ENCODE measurements around the gene HIKESHI. TPM values are rescaled to one million over a fixed set of nuclear protein-coding genes. Genes with fewer than 3 reads are reported as not detected.

HIKESHI gene
- total and polyA plus RNA-seq, 2 donors (not counting 1 experiment from before 2014, with no cell fraction given), result 24.4 to 28.0 TPM

- no peak overlapping the region for H3K4me3 Mint-ChIP-seq
- WGBS (ENCODE audit: insufficient coverage), result no CpG with 5 or more reads among the region's 2 CpGs
- CTCF ChIA-PET, result no interaction called here
These were observed 84.7 kb downstream of the HIKESHI start for GRCh38 chr11:86386746-86387145.

GRCh38 chr11:86388198-86388597 lies 86.2 kb downstream of the HIKESHI start:
- H3K27me3 ChIP-seq (replicated peaks in 1 of 4; ENCODE audit: control extremely low read depth in 1 of 4, control insufficient read depth in 3 of 4, insufficient read depth in 4 of 4, low read length in 3 of 4), result no peaks in the 10 kb centered on the region
- Mint-ChIP-seq H3K27me3 (no peaks in the 10 kb centered on the region), H3K9me3 (ENCODE audit: insufficient read depth) (no peaks in the 10 kb centered on the region), H3K27ac (no peak overlapping the region), H3K4me3 (no peak overlapping the region), H3K4me1 (no peaks in the 10 kb centered on the region)
- 43% methylated on average over 2 of the region's 4 CpGs for WGBS (ENCODE audit: insufficient coverage)
- H3K79me2 ChIP-seq (ENCODE audit: control insufficient read depth, insufficient read depth, low read length), result no peaks in the 10 kb centered on the region
- no peak overlapping the region for H3K4me3 ChIP-seq (ENCODE audit: control extremely low read depth in 1 of 5, extremely low read depth in 1 of 5, insufficient read depth in 1 of 5, low read depth in 2 of 5, low read length in 4 of 5)
- H3K36me3 ChIP-seq (replicated peaks in 1 of 2; ENCODE audit: control extremely low read depth in 1 of 2, control insufficient read depth in 1 of 2, extremely low read depth in 1 of 2, insufficient read depth in 2 of 2, low read length in 1 of 2), result no peaks in the 10 kb centered on the region
- TF ChIP-seq EZH2 (IDR thresholded peaks at IDR 0.05; ENCODE audit: borderline replicate concordance, insufficient read depth, low read depth, low read length, poor library complexity, severe bottlenecking) (no peak), CTCF (IDR thresholded peaks at IDR 0.05) (no peak)
- H2AFZ ChIP-seq (ENCODE audit: insufficient read depth, low read depth, low read length, poor library complexity, severe bottlenecking), result no peak overlapping the region
- no peak overlapping the region for H3K27ac ChIP-seq (ENCODE audit: low read length in 2 of 2)
- H3K4me2 ChIP-seq (replicated peaks; ENCODE audit: low read depth, low read length, poor library complexity, severe bottlenecking), result no peak overlapping the region
- H3K9me3 ChIP-seq (ENCODE audit: control extremely low read depth in 1 of 3, control insufficient read depth in 2 of 3, insufficient read depth in 1 of 3, low read length in 2 of 3), result no peaks in the 10 kb centered on the region
- H4K20me1 ChIP-seq (ENCODE audit: control insufficient read depth, insufficient read depth, low read length, poor library complexity, severe bottlenecking), result no peaks in the 10 kb centered on the region
- ATAC-seq (ENCODE audit: low read depth) (no peak), DNase-seq (no peak)
- CTCF ChIA-PET, result no interaction called here
- H3K9ac ChIP-seq (ENCODE audit: low read length), result no peak overlapping the region
- POLR2A ChIA-PET, result interaction anchor here (0.6 kb wide), 1 partner anchor 248 kb away, joined by 3 read pairs; no protein-coding TSS in a partner anchor
- no peaks in the 10 kb centered on the region for H3K4me1 ChIP-seq (ENCODE audit: control insufficient read depth in 2 of 2, insufficient read depth in 2 of 2, low read length in 2 of 2)
- intact Hi-C loops (cut with micrococcal nuclease), result no loop called here

More at GRCh38 chr11:86386746-86387145, 84.7 kb downstream of the HIKESHI start:
- TF ChIP-seq EZH2 (IDR thresholded peaks at IDR 0.05; ENCODE audit: borderline replicate concordance, insufficient read depth, low read depth, low read length, poor library complexity, severe bottlenecking), result no peak
- no peak for TF ChIP-seq CTCF (IDR thresholded peaks at IDR 0.05)
- Mint-ChIP-seq H3K27ac (no peak overlapping the region), H3K27me3 (no peaks in the 10 kb centered on the region), H3K4me1 (no peaks in the 10 kb centered on the region), H3K9me3 (ENCODE audit: insufficient read depth) (no peaks in the 10 kb centered on the region)
- H3K9me3 ChIP-seq (ENCODE audit: control extremely low read depth in 1 of 3, control insufficient read depth in 2 of 3, insufficient read depth in 1 of 3, low read length in 2 of 3), result no peaks in the 10 kb centered on the region
- no peak overlapping the region for H2AFZ ChIP-seq (ENCODE audit: insufficient read depth, low read depth, low read length, poor library complexity, severe bottlenecking)
- no peaks in the 10 kb centered on the region for H3K36me3 ChIP-seq (replicated peaks in 1 of 2; ENCODE audit: control extremely low read depth in 1 of 2, control insufficient read depth in 1 of 2, extremely low read depth in 1 of 2, insufficient read depth in 2 of 2, low read length in 1 of 2)
- DNase-seq, result no peak
- intact Hi-C loops (cut with micrococcal nuclease), result no loop called here
- H4K20me1 ChIP-seq (ENCODE audit: control insufficient read depth, insufficient read depth, low read length, poor library complexity, severe bottlenecking), result no peaks in the 10 kb centered on the region
- POLR2A ChIA-PET, result no interaction called here
- H3K27me3 ChIP-seq (replicated peaks in 1 of 4; ENCODE audit: control extremely low read depth in 1 of 4, control insufficient read depth in 3 of 4, insufficient read depth in 4 of 4, low read length in 3 of 4), result no peaks in the 10 kb centered on the region
- no peak overlapping the region for H3K4me3 ChIP-seq (ENCODE audit: control extremely low read depth in 1 of 5, extremely low read depth in 1 of 5, insufficient read depth in 1 of 5, low read depth in 2 of 5, low read length in 4 of 5)
- ATAC-seq (ENCODE audit: low read depth), result no peak
- H3K4me1 ChIP-seq (ENCODE audit: control insufficient read depth in 2 of 2, insufficient read depth in 2 of 2, low read length in 2 of 2), result no peaks in the 10 kb centered on the region
- H3K9ac ChIP-seq (ENCODE audit: low read length), result no peak overlapping the region
- no peak overlapping the region for H3K27ac ChIP-seq (ENCODE audit: low read length in 2 of 2)
- H3K4me2 ChIP-seq (replicated peaks; ENCODE audit: low read depth, low read length, poor library complexity, severe bottlenecking), result no peak overlapping the region
- H3K79me2 ChIP-seq (ENCODE audit: control insufficient read depth, insufficient read depth, low read length), result no peaks in the 10 kb centered on the region

Measured in B cell (primary cell).